Measurements from ENCODE around the gene PLB1. TPM values are rescaled to one million over a fixed set of nuclear protein-coding genes. Genes with fewer than 3 reads are reported as not detected.

Gene PLB1, protein sequence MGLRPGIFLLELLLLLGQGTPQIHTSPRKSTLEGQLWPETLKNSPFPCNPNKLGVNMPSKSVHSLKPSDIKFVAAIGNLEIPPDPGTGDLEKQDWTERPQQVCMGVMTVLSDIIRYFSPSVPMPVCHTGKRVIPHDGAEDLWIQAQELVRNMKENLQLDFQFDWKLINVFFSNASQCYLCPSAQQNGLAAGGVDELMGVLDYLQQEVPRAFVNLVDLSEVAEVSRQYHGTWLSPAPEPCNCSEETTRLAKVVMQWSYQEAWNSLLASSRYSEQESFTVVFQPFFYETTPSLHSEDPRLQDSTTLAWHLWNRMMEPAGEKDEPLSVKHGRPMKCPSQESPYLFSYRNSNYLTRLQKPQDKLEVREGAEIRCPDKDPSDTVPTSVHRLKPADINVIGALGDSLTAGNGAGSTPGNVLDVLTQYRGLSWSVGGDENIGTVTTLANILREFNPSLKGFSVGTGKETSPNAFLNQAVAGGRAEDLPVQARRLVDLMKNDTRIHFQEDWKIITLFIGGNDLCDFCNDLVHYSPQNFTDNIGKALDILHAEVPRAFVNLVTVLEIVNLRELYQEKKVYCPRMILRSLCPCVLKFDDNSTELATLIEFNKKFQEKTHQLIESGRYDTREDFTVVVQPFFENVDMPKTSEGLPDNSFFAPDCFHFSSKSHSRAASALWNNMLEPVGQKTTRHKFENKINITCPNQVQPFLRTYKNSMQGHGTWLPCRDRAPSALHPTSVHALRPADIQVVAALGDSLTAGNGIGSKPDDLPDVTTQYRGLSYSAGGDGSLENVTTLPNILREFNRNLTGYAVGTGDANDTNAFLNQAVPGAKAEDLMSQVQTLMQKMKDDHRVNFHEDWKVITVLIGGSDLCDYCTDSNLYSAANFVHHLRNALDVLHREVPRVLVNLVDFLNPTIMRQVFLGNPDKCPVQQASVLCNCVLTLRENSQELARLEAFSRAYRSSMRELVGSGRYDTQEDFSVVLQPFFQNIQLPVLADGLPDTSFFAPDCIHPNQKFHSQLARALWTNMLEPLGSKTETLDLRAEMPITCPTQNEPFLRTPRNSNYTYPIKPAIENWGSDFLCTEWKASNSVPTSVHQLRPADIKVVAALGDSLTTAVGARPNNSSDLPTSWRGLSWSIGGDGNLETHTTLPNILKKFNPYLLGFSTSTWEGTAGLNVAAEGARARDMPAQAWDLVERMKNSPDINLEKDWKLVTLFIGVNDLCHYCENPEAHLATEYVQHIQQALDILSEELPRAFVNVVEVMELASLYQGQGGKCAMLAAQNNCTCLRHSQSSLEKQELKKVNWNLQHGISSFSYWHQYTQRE (N-terminal part only)
- total RNA-seq = 7.8 TPM

GRCh38 chr2:28495551-28496250, at the start of gene PLB1:
PLB1 (plus strand) TSS chr2:28496060; CDS start chr2:28496115, 55 bp downstream.
- no peak for DNase-seq (ENCODE audit: low read depth in 2 of 3, low spot score in 2 of 3)

DNA sequence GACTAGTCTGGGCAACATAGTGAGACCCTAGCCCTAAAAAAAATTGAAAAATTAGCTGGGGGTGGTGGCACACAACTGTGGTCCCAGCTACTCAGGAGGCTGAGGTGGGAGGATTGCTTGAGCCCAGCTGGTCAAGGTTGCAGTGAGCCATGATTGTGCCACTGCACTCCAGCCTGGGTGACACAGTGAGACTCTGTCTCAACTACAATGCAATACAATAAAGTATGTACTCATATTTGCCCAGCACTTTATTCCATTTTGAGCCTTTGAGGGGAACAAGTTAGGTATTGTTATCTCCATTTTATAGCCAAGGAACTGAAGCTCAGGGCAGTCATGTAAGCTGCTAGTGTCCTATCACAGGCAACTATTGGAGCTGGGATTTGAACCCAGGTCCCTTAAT, 49.3 kb upstream of the PLB1 start:
- no peak for DNase-seq (ENCODE audit: low read depth in 2 of 3, low spot score in 2 of 3)

DNA sequence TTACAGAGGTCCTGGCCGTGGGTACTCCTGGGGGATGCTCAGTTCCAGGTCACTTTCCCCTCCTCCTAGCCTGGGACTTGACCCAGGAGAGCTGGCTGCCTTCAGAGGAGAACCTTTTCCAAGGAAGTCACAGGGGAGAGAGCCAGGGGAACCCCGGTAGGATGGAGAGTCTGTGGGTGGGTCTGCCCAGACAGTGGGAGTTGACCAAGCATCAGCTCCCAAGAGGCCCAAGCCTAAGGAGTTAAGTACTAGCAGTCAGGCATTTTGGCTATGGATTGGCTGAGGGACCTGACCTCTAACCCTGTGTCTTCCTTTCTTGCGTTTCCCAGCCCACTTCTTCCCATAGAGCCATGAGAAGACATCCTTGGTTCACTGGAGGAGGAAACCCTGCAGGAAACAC, 48.8 kb upstream of the PLB1 start:
- no peak for DNase-seq (ENCODE audit: low read depth in 2 of 3, low spot score in 2 of 3)

DNA sequence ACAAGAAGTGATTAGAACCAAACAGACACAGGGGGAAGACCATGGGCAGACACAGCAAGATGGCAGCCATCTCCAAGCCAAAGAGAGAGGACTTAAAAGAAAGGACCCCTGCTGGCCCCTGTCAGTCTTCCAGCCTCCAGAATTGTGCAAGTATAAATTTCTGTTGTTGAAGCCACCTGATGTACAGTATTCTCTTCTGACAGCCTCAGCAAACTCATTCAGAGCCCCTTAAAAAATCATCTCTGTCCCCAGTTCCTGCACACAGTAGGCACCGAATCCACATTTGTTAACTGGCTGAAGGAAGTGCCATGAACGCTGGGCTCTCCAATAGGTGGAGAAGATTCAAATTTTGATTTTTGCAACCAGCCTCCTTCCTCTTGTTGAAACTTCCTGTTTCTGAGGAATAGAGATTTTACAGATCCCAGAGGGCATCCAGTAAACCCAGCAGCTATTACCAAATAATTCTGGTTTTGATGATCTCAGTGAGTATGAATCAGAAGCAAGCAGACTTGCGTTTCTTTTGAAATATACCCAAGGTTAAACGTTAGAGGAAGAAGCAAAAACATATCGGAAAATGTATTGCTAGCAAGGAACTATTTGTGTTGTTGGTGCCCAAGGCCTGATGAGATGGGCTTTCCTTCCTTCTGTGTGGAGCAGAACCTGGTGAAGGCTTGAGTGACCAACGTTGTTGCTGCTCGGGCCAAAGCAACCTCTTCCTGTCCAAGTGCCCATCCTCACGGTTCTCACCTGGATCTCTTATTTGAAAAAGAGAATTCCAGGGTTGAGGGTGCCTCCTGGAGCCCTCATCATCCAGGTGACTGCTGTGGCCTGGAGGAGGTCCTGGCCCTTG, 47.7 kb upstream of the PLB1 start:
- DNase-seq (ENCODE audit: low read depth in 2 of 3, low spot score in 2 of 3) = peak in 1 of 3 donors; percentile 45

DNA sequence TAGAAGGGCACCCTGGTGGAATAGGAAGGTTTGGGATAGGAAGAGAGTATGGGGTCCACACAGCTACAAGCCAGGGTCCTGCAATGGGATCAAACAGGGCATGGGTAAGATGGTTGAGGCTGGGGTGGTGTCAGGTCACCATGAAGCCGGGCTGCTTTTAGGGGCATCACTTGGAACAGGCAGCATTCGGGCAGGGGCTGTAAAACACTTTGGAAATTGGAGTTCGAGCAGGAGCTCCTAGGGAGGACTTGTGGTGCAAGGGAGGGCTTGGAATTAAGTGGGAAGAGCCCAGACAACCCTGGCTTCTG, 47.1 kb upstream of the PLB1 start:
- DNase-seq (ENCODE audit: low read depth in 2 of 3, low spot score in 2 of 3) = no peak

- no peak for DNase-seq (ENCODE audit: low read depth in 2 of 3, low spot score in 2 of 3)
Observed at GRCh38 chr2:28449126-28449487, 46.8 kb upstream of the PLB1 start.

DNA sequence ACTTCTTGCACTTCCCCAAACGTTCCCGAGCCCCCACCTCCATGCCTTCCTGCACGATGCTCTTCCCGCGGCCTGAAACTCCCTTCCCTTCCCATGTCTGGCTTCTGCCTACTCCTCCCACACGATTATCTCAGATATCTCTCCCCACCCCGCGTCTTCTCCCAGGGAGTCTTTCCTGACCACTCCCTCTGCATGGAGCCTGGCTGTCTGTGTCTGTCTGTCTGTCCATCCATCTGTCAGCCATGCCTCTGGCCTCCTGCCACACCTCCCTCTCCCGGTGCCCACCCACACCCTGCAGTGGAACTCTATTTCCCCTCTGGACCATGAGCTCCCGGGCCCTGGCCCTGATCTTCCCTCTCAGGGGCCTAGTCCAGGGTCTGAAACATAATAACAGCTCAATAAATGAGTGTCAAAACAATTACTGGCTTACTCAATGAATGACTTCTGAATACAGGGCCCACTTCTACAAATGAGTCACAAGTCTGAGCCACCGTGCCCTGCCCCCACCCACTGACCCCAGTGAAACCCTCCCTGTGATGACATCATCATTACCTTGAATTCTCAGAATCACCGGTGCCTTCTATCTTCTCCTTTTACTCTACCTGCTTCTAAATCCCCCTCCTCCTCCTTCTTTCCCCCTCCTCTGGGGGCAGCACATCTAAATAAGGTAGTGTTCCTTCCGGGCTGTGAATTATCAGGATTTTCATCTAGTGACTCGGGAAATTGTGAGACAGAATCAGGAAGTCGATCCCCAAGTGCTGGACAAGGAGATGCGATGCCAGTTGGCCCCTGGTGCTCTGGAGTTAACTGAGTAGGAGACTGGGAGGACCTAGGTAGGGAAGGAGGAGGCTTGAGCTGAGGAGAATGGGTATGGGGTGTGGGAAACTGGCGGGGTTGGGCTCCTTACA, 46.1 kb upstream of the PLB1 start:
- peak in 2 of 3 donors; percentile 28 to 51 for DNase-seq (ENCODE audit: low read depth in 2 of 3, low spot score in 2 of 3)

GRCh38 chr2:28450901-28451565, 44.8 kb upstream of the PLB1 start:
- no peak for DNase-seq (ENCODE audit: low read depth in 2 of 3, low spot score in 2 of 3)

GRCh38 chr2:28451793-28452533, 43.9 kb upstream of the PLB1 start:
- DNase-seq (ENCODE audit: low read depth in 2 of 3, low spot score in 2 of 3) = no peak

DNA sequence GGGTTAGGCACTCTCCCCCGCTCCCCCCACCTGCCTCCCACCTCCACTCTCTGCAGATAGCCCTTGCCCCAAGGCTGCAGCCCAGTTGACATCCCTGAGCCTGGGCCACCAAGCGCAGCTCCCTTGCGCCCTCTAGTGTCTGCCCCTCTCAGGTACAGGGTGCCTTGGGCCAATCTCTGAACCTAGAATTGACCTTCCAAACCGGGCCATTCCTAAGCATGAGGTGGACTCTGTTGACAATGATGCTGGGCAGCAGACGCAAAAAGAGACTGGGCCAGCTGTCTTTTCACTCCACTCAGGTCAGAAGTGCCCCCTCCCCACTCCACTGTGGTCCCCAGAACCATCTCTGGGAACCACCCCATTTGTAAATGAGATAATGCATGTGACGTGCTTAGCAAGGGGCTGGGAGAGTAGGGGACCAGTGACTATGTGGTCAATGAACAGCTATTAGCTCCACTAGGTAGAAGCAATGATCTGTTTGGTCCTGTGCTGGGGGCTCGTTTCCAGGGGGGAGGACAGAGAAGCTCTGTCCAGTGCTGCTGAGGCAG, 43.3 kb upstream of the PLB1 start:
- DNase-seq (ENCODE audit: low read depth in 2 of 3, low spot score in 2 of 3) = peak; percentile 60 to 75 (median 62)

DNA sequence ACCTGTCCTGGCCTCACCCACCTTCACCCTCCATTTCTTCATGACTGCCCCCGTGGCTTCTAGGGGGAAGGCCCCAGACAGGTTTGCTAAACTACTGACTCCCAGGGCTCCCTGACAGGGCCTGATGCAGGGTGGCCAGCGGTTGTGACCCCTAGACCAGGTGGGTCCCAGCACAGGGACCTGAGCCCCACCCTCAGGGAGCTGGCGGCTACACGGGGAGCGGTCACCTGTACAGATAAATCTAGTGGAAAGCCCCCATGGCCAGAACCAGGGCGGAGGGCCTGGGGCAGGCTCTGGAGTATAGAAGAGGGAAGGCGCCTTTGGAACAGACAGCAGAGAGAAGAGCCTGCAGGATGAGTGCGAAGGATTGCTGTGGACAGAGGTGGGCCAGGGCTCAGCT, 42.5 kb upstream of the PLB1 start:
- no peak for DNase-seq (ENCODE audit: low read depth in 2 of 3, low spot score in 2 of 3)

DNA sequence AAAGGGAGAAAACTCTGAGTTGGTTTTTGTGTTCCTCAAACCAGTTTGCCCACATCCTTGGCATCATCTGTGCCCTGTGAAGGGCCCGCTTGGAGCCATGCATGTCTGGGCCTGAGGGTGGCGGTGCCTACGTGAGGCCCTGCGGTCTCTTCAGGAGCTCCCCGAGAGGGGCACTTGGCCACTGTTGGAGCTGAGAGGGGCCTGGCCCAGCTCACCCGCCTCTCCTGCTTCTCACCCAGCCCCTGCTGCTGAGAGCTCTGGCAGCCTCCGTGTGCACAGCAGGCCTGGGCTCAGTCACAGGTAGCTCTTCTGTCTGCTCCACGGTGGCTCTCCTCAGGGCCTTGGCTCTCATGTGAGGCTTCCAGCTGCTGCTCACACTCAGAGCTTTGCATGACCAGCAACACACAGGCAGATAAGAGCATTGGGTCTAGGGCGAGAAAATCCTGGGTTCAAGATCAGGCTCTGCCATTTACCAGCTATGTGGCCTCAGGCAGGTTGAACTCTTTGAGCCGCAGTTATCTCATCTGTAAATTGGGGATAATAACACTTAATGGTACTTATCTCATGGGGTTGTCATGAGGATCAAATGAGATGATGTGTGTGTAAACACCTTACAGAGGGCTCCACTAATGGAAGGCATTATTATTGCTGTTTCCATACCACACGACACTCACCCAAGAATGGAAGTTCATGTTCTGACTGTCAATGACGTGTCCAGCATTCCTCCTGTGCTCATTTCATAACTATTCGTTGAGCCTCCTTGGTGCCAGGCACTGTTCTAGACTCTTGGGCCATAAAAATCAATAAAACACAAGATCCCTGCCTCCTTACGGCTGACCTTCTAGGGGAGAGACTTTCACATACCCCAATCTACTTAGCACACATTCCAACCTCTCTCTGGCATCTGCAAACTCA, 41.6 kb upstream of the PLB1 start:
- no peak for DNase-seq (ENCODE audit: low read depth in 2 of 3, low spot score in 2 of 3)

DNA sequence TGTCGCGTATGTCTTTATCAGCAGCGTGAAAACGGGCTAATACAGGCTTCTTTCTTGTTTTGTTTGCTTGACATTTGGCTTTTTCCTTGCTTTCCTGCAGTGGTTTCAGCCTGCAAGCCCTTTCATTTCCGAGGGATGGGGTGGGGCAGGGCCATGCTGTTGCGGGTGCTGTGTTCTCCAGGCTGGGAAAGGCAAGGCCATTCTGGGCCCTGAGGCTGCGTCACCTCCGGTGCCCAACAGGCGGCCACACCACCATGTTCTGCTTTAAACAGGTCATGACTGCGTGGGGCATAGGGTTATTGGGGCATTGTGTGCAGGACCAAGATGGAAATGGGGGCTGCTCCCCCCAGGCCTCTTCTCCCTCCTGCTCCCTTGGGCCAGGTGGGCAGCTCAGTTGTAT, 38.6 kb upstream of the PLB1 start:
- DNase-seq (ENCODE audit: low read depth in 2 of 3, low spot score in 2 of 3) = no peak

- no peak for DNase-seq (ENCODE audit: low read depth in 2 of 3, low spot score in 2 of 3)
Observed at GRCh38 chr2:28461056-28461455, 34.8 kb upstream of the PLB1 start.

GRCh38 chr2:28462122-28462521, 33.7 kb upstream of the PLB1 start:
- DNase-seq (ENCODE audit: low read depth in 2 of 3, low spot score in 2 of 3) = no peak

DNA sequence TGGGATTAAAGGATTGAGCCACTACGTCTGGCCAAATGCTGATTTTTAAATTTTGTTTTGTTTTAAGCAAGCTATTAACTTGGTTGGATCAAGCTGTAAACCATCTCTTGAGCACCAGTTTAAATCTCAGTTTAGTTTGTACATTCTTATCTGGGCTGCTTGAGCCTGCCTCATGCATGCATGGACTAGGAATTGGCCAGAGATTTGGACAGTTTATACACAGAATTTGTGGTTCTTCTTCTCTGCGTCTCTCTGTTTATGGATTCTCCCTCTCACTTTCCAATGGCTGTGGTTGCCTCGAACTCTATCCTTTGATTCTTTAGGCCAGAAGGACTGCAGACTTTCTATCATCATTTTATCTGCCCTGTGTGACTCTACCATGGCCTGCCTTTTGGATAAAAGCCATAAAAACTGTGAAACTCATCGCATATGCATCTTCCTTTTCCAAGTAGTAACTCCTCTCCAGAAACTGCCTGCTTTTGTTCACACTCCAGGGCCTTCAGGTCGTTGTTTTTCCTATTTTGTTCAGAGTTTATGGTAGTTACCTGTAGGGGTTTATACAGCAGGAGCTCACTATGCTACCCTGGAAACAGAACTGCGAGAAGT, 32.5 kb upstream of the PLB1 start:
- no peak for DNase-seq (ENCODE audit: low read depth in 2 of 3, low spot score in 2 of 3)

All from hematopoietic multipotent progenitor cell (in vitro differentiated cells).